ENCODE measurements around the gene RASAL2. TPM values are rescaled to one million over a fixed set of nuclear protein-coding genes. Genes with fewer than 3 reads are reported as not detected.
"Not testable (repeated sequence)": the region's sequence is repeated elsewhere in the genome, so short reads cannot be mapped to it uniquely, and the experiment has no call there.

Gene RASAL2
- total RNA-seq, 1 donor from 2014 or later, result 57.5 TPM

DNA sequence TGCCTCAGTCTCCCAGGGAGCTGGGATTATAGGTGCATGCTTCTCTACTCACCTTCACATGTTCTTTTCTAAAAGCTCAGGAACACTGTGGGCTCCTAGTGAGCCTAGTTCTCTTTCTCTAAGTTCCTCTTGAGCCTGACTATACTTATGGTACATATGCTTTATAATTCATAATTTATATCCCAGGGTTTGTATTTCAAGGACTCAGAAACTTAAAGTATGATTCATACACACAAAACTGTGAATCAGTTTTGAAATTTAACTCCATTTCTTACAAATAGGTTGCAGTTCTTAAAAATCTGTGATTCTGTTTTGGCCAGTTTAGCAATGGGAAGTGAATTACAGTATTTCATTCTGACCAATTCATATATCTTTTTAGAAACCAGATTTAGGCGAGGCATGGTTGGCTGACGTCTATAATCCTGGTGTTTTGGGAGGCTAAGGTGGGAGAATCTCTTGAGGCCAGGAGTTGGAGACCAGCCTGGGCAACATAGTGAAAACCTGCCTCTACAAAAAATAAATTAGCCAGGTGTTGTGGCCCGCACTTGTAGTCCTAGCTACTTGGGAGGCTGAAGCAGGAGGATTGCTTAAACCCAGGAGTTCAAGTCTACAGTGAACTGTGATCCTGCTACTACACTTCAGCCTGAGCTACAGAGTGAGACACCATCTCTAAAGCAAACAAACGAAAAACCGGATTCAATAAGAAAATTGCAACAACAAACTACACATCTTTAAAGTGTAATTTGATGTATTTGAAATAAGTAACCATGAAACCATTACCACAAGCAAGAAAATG, 15.6 kb downstream of the RASAL2 start:
- Histone ChIP-seq H3K27ac (no peak overlapping the region), H3K36me3 (no peaks in the 10 kb centered on the region), H3K27me3 (no peaks in the 10 kb centered on the region), H3K4me3 (no peak overlapping the region), H3K4me1 (peaks cover 0 to 4% of the 10 kb centered on the region in 2 donors), H3K9me3 (no peaks in the 10 kb centered on the region)
- intact Hi-C loops (cut with DNase I), result no loop called here
- TF ChIP-seq, protein P1, sequence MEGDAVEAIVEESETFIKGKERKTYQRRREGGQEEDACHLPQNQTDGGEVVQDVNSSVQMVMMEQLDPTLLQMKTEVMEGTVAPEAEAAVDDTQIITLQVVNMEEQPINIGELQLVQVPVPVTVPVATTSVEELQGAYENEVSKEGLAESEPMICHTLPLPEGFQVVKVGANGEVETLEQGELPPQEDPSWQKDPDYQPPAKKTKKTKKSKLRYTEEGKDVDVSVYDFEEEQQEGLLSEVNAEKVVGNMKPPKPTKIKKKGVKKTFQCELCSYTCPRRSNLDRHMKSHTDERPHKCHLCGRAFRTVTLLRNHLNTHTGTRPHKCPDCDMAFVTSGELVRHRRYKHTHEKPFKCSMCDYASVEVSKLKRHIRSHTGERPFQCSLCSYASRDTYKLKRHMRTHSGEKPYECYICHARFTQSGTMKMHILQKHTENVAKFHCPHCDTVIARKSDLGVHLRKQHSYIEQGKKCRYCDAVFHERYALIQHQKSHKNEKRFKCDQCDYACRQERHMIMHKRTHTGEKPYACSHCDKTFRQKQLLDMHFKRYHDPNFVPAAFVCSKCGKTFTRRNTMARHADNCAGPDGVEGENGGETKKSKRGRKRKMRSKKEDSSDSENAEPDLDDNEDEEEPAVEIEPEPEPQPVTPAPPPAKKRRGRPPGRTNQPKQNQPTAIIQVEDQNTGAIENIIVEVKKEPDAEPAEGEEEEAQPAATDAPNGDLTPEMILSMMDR (IDR thresholded peaks at IDR 0.05), result no peak
- DNase-seq (ENCODE audit: low spot score in 2 of 2), result no peak

DNA sequence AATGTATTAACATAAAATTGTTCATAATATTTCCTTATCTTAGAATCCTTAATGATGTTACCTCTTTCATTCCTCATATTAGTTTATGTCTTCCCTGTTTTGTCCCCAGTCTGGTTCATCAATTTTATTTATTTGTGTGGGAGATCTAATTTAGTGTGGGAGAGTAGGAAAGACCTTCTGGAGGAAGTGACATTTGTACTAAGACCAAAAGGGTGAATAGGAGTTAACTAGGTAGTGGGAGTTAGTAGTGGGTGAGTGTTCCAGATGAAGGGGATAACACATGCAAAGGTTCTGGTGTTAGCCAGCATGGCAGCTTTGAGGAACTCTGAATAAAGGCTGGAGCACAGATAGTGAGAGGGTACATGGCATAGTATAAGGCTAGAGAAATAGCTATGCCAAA, 21.4 kb downstream of the RASAL2 start:
- DNase-seq (ENCODE audit: low spot score in 2 of 2), result no peak
- Histone ChIP-seq H3K4me1 (no peaks in the 10 kb centered on the region), H3K27ac (no peak overlapping the region), H3K36me3 (no peaks in the 10 kb centered on the region), H3K4me3 (no peak overlapping the region), H3K9me3 (no peaks in the 10 kb centered on the region), H3K27me3 (no peaks in the 10 kb centered on the region)
- TF ChIP-seq, protein P1 (IDR thresholded peaks at IDR 0.05), result no peak
- intact Hi-C loops (cut with DNase I), result no loop called here

DNA sequence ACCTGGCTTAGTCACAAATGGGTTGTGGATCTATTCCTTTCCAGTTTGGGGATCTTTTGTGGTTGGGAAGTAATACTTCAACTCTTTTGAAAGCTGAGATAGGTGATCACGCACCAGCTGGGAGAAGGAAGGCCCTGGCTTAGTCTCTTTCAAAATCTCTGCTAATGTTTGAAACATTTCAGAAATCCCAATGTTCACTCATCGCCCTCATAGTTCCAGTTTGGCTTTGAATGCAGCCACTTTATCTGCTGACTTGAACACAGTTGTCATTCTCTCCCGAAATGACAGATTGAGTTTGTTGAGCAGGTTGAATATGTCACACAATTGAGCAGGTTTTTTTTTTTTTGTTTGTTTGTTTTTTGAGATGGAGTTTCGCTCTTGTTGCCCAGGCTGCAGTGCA, 24.6 kb downstream of the RASAL2 start:
- no peaks in the 10 kb centered on the region for H3K36me3 ChIP-seq
- H3K9me3 ChIP-seq, result no peaks in the 10 kb centered on the region
- DNase-seq (ENCODE audit: low spot score in 2 of 2), result no peak
- H3K4me1 ChIP-seq, result no peaks in the 10 kb centered on the region
- TF ChIP-seq, protein P1 (IDR thresholded peaks at IDR 0.05), result no peak
- intact Hi-C loops (cut with DNase I), result no loop called here
- H3K4me3 ChIP-seq, result no peak overlapping the region
- H3K27me3 ChIP-seq, result no peaks in the 10 kb centered on the region
- H3K27ac ChIP-seq, result no peak overlapping the region

DNA sequence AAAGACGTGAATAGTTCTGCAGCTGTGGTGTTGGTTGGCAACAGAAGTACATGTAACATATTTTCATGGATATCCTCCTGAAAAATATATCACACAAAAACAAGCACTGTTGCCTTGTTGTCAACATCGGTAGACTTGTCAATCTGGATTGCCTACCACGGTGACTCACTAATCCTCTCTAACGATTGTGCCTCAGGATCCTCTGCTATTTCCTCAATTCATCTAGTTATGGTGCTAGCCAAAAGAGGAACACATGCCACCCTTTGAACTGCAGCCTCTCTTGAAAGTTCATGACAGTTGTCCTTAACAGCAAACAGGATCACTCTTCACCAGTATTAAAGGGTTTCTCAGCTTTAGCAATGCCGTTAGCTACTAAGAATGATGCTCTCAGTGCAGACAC, 25.7 kb downstream of the RASAL2 start:
- Histone ChIP-seq H3K36me3 (no peaks in the 10 kb centered on the region), H3K27me3 (no peaks in the 10 kb centered on the region), H3K27ac (no peak overlapping the region), H3K4me1 (no peaks in the 10 kb centered on the region), H3K4me3 (no peak overlapping the region), H3K9me3 (no peaks in the 10 kb centered on the region)
- TF ChIP-seq, protein P1 (IDR thresholded peaks at IDR 0.05), result no peak
- intact Hi-C loops (cut with DNase I), result no loop called here
- DNase-seq (ENCODE audit: low spot score in 2 of 2), result no peak

DNA sequence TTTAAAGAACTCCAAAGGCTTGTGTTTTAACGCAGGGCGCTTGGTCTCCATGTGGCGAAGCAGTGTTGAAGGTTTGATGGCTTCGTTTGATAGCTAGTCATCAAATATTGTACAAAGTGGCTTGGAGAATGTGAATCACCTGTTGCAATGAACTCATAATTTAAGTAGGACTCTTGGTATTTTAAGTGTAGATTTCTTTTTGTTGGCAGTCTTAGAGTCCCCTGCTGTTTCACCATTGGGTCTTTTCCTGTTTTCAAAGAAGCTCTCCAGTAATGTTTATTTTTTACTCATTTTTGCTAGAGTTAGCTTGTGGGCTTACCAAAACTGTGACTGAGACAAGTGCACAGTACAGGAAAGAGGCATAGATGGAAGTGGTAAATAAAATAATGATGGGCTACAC, 26.2 kb downstream of the RASAL2 start:
- intact Hi-C loops (cut with DNase I), result no loop called here

DNA sequence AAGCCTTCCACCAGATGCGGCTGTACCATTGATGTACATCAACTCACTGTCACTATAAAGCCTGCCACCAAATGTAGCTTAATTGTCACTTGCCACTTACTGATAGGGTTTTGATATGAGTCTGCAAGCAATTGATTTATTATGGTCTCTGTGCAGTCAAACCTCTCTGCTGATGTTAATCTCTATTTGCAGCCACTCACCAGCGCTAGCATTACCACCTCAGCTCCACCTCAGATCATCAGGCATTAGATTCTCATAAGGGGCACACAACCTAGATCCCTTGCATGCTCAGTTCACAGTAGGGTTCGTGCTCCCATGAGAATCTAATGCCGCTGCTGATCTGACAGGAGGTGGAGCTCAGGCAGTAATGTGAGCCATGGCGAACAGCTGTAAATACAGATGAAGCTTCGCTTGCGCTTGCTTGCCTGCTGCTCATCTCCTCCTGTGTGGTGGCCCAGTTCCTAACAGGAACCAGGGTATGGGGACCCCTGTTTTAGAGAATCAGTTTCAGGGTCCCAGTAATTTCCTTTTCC, 26.7 kb downstream of the RASAL2 start:
- H3K27me3 ChIP-seq; intact Hi-C loops (cut with DNase I); H3K36me3 ChIP-seq; DNase-seq (ENCODE audit: low spot score in 2 of 2); H3K4me3 ChIP-seq; H3K4me1 ChIP-seq; H3K9me3 ChIP-seq; H3K27ac ChIP-seq: not testable (repeated sequence)

More for the DNA sequence above, 26.2 kb downstream of the RASAL2 start:
- Histone ChIP-seq H3K27me3 (no peaks in the 10 kb centered on the region), H3K4me3 (no peak overlapping the region), H3K4me1 (no peaks in the 10 kb centered on the region), H3K27ac (no peak overlapping the region), H3K36me3 (no peaks in the 10 kb centered on the region), H3K9me3 (no peaks in the 10 kb centered on the region)
- TF ChIP-seq, protein P1 (IDR thresholded peaks at IDR 0.05), result no peak
- DNase-seq (ENCODE audit: low spot score in 2 of 2), result no peak

All from ascending aorta (tissue), 2 donors.